BLaER1 treated with 17β-estradiol and CSF1 and Interleukin-3, amounts not matched to agents 10 nM and 100 nM (cell line): Measurements from ENCODE around the gene PSMG2.

Experiments used
- H3K27ac ChIP-seq, 11 experiments: shearing (Covaris generic); formaldehyde crosslinking; 2 replicates each; pipeline ENCODE4 v1.8.1; 2022
- H3K27me3 ChIP-seq, 11 experiments: shearing (Covaris generic); formaldehyde crosslinking; 2 replicates each; pipeline ENCODE4 v1.8.1; 2022
- H3K36me3 ChIP-seq, 11 experiments: shearing (Covaris generic); formaldehyde crosslinking; 2 replicates each; pipeline ENCODE4 v1.8.1; 2022
- H3K4me1 ChIP-seq, 10 experiments: shearing (Covaris generic); formaldehyde crosslinking; 2 replicates each; pipeline ENCODE4 v1.8.1; 2022
- H3K4me2 ChIP-seq, 11 experiments: shearing (Covaris generic); formaldehyde crosslinking; 2 replicates each; pipeline ENCODE4 v1.8.1; 2022
- H3K4me3 ChIP-seq, 10 experiments: shearing (Covaris generic); formaldehyde crosslinking; 2 replicates each; pipeline ENCODE4 v1.8.1; 2022
- H3K9ac ChIP-seq, 11 experiments: shearing (Covaris generic); formaldehyde crosslinking; 2 replicates each; pipeline ENCODE4 v1.8.1; 2022
- H3K9me3 ChIP-seq, 11 experiments: shearing (Covaris generic); formaldehyde crosslinking; replicated peaks in 1 of 11; 2 replicates each; pipeline ENCODE4 v1.8.1; 2022
- H4K20me1 ChIP-seq, 11 experiments: shearing (Covaris generic); formaldehyde crosslinking; 2 replicates each; pipeline ENCODE4 v1.8.1; 2022
- Cebpa-rat ChIP-seq, 11 experiments: shearing (Covaris generic); IDR thresholded peaks; 2 replicates each; pipeline ENCODE4 v1.8.1; 2022

PSMG2 gene

GRCh38 chr18:12774982-12775381 lies 72.1 kb downstream of the PSMG2 start:
- H3K9ac ChIP-seq: no peak overlapping the region
- peaks cover 0 to 12% (median 2%) of the 10 kb centered on the region in 10 experiments; a peak in 9 of 20 replicates for H3K4me1 ChIP-seq
- H3K27ac ChIP-seq: no peak overlapping the region
- TF ChIP-seq Cebpa-rat (IDR thresholded peaks at IDR 0.05): no peak
- H4K20me1 ChIP-seq: no peaks in the 10 kb centered on the region
- no peaks in the 10 kb centered on the region for H3K36me3 ChIP-seq
- peaks cover 0 to 7% (median 0%) of the 10 kb centered on the region in 11 experiments; a peak in 4 of 22 replicates for H3K27me3 ChIP-seq
- no peak overlapping the region for H3K4me2 ChIP-seq
- peaks cover 10 to 33% (median 21%) of the 10 kb centered on the region in 11 experiments for H3K9me3 ChIP-seq
- no peak overlapping the region for H3K4me3 ChIP-seq
